K562 (cell line): ENCODE data around the gene ERCC1. TPM values are rescaled to one million over a fixed set of nuclear protein-coding genes. Genes with fewer than 3 reads are reported as not detected.
A peak's percentile ranks its signal among the peaks of the same experiment; 100 is the strongest.

ENCODE experiments used
- BRCA1 ChIP-seq, 2 experiments: fragments of 450-650 bp in 1 of 2; sonication (generic) in 1 of 2; formaldehyde crosslinking in 1 of 2; IDR thresholded peaks; 2 replicates each; pipeline versions ENCODE4 v1.5.0 to v1.6.1; 2017 to 2020; ENCODE audit warnings: mild to moderate bottlenecking in 1 of 2, missing genetic modification reagents in 1 of 2
- CBX2 ChIP-seq: fragments of 200-600 bp; sonication (generic); IDR thresholded peaks from one replicate; pipeline ENCODE4 v1.6.1; 2012; ENCODE audit warnings: mild to moderate bottlenecking, low read length, inconsistent platforms; ENCODE audit not compliant: insufficient read depth, poor library complexity, severe bottlenecking
- DPF2 ChIP-seq: fragments of 450-650 bp; IDR thresholded peaks from 2 replicates; pipeline ENCODE4 v1.6.1; 2016
- ESRRA ChIP-seq: fragments of 450-650 bp; IDR thresholded peaks from 2 replicates; pipeline ENCODE4 v1.6.1; 2014; ENCODE audit warnings: low read depth, mild to moderate bottlenecking, moderate library complexity, borderline replicate concordance
- HDAC3 ChIP-seq: fragments of 450-650 bp; IDR thresholded peaks from 2 replicates; pipeline ENCODE4 v1.6.1; 2018; ENCODE audit warnings: borderline replicate concordance, mild to moderate bottlenecking, moderate library complexity; ENCODE audit not compliant: partially characterized antibody
- HEY1 ChIP-seq: fragments of 250-450 bp; sonication (Bioruptor Pico); IDR thresholded peaks from 2 replicates; pipeline ENCODE4 v1.5.0; 2020; ENCODE audit warnings: mild to moderate bottlenecking, moderate library complexity, borderline replicate concordance
- HNRNPUL1 ChIP-seq: fragments of 200-400 bp; formaldehyde crosslinking; IDR thresholded peaks from 2 replicates; pipeline ENCODE4 v1.6.1; 2017; ENCODE audit warnings: low read length
- MCM3 ChIP-seq: fragments of 450-650 bp; IDR thresholded peaks from 2 replicates; pipeline ENCODE4 v1.6.1; 2016
- MLLT1 ChIP-seq, 2 experiments: fragments of 450-650 bp; IDR thresholded peaks; 2 replicates each; pipeline ENCODE4 v1.6.1; 2016
- PHTF2 ChIP-seq: fragments of 250-450 bp; sonication (Bioruptor Pico); IDR thresholded peaks from 2 replicates; pipeline ENCODE4 v1.5.0; 2021; ENCODE audit warnings: mild to moderate bottlenecking
- RFX7 ChIP-seq: fragments of 250-450 bp; sonication (Bioruptor Pico); IDR thresholded peaks from 2 replicates; pipeline ENCODE4 v1.5.1; 2021; ENCODE audit warnings: mild to moderate bottlenecking
- SUPT5H ChIP-seq: fragments of 450-650 bp; IDR thresholded peaks from 2 replicates; pipeline ENCODE4 v1.6.1; 2016
- TAF15 ChIP-seq: fragments of 200-400 bp; formaldehyde crosslinking; IDR thresholded peaks from 2 replicates; pipeline ENCODE4 v1.6.1; 2017; ENCODE audit warnings: mild to moderate bottlenecking, low read depth, low read length, moderate library complexity
- TAL1 ChIP-seq: fragments of 450-650 bp; IDR thresholded peaks from 2 replicates; pipeline ENCODE4 v1.6.1; 2016; ENCODE audit warnings: mild to moderate bottlenecking
- TFE3 ChIP-seq: fragments of 450-650 bp; formaldehyde crosslinking; IDR thresholded peaks from 2 replicates; pipeline ENCODE4 v1.4.0; 2020; ENCODE audit warnings: mild to moderate bottlenecking, mixed read lengths
- UBTF ChIP-seq, 2 experiments: IDR thresholded peaks; 2 replicates each; pipeline ENCODE4 v1.6.1; 2012; ENCODE audit warnings: improper control_type of control experiment in 2 of 2, low read depth in 2 of 2, low read length in 2 of 2, borderline replicate concordance in 1 of 2
- ZNF224 ChIP-seq: sonication (generic); formaldehyde crosslinking; IDR thresholded peaks from 2 replicates; pipeline ENCODE4 v1.8.0; 2022; ENCODE audit warnings: mild to moderate bottlenecking, missing genetic modification reagents
- ZNF274 ChIP-seq: IDR thresholded peaks from 2 replicates; pipeline ENCODE4 v1.6.1; 2011; ENCODE audit warnings: low read depth, mild to moderate bottlenecking, low read length, moderate library complexity, borderline replicate concordance
- ZNF277 ChIP-seq: fragments of 250-450 bp; sonication (Bioruptor Pico); IDR thresholded peaks from 2 replicates; pipeline ENCODE4 v1.8.0; 2022; ENCODE audit warnings: inconsistent platforms, mild to moderate bottlenecking, moderate library complexity, borderline replicate concordance
- ZNF280A ChIP-seq: fragments of 450-650 bp; IDR thresholded peaks from 2 replicates; pipeline ENCODE4 v1.6.1; 2018; ENCODE audit warnings: mild to moderate bottlenecking, low read depth; ENCODE audit not compliant: partially characterized antibody
- ZNF696 ChIP-seq: fragments of 250-450 bp; sonication (Bioruptor Pico); conservative IDR thresholded peaks from 2 replicates; pipeline ENCODE4 v1.4.0; 2020; ENCODE audit warnings: mild to moderate bottlenecking, moderate library complexity
- polyA plus RNA-seq, 8 experiments: library from polyadenylated mRNA; depleted of rRNA in 4 of 8; stranded (reverse) in 5 of 8; unstranded in 3 of 8; fragments of >200 nt; fragmentation: Nextera tagmentation in 2 of 8; fragmentation: Illumina TruSeq in 1 of 8; extraction: Ambion mirVana in 2 of 8; extraction: Trizol in 1 of 8; gene quantifications; 2 replicates each; pipeline versions ENCODE4 v1.2.1 to v1.2.3, GENCODE V29; 2011 to 2014; ENCODE audit warnings: inconsistent platforms in 1 of 8, missing spikeins in 1 of 8
- total RNA-seq, 7 experiments: library from RNA; depleted of rRNA in 6 of 7; stranded (reverse); fragments of >200 nt in 6 of 7; fragmentation: Illumina TruSeq in 2 of 7; extraction: Trizol in 2 of 7; gene quantifications; 2 replicates each; pipeline versions ENCODE4 v1.2.1 to v1.2.3, GENCODE V29; 2011 to 2021; ENCODE audit warnings: low replicate concordance in 1 of 7

ERCC1 gene
- total and polyA plus RNA-seq, 9 of the 15 experiments (the other 6 are each of a cell fraction or from before 2014, with no cell fraction given), result 9.3 to 92.6 (median 60.0) TPM

GRCh38 chr19:45423589-45424190, at the start of gene ERCC1 (continued):
- peak; percentile 90 for TF ChIP-seq SUPT5H
- TF ChIP-seq TAL1, result no peak; the same call in 1 of the 2 replicates
- TF ChIP-seq ZNF696 (CRISPR knock-in tag), result no peak
- TF ChIP-seq ZNF280A, result no peak
- no peak; a peak in 1 of 4 replicates for TF ChIP-seq MLLT1 (IDR thresholded peaks at IDR 0.05)
- TF ChIP-seq UBTF (IDR thresholded peaks at IDR 0.05; ENCODE audit: borderline replicate concordance in 1 of 2, low read depth in 2 of 2, low read length in 2 of 2), result peak in 1 of 2 experiments; percentile 74; a peak in 2 of 4 replicates
- TF ChIP-seq PHTF2, result no peak
- no peak for TF ChIP-seq BRCA1 (IDR thresholded peaks at IDR 0.05)
- TF ChIP-seq BRCA1 (CRISPR knock-in tag; IDR thresholded peaks at IDR 0.05), result no peak
- no peak for TF ChIP-seq HNRNPUL1
- TF ChIP-seq ESRRA, result peak; percentile 34; the same call in 1 of the 2 replicates
- TF ChIP-seq DPF2, result no peak
- TF ChIP-seq HEY1 (CRISPR knock-in tag), result no peak
- TF ChIP-seq RFX7 (CRISPR knock-in tag), result no peak
- TF ChIP-seq TFE3 (CRISPR knock-in tag), result no peak
- no peak for TF ChIP-seq ZNF277 (CRISPR knock-in tag)
- TF ChIP-seq TAF15, result no peak
- TF ChIP-seq ZNF224, result no peak
- no peak for TF ChIP-seq MCM3
- TF ChIP-seq CBX2, result no peak
- TF ChIP-seq ZNF274, result no peak
- no peak for TF ChIP-seq HDAC3
